WTC11 (cell line): ENCODE data around the gene ESPN.

Source experiments
- FOXJ3 ChIP-seq: sonication (generic); formaldehyde crosslinking; IDR thresholded peaks from 2 replicates; pipeline ENCODE4 v1.9.0; 2021; ENCODE audit warnings: missing genetic modification reagents, mild to moderate bottlenecking, borderline replicate concordance
- RELA ChIP-seq: sonication (generic); formaldehyde crosslinking; IDR thresholded peaks from 2 replicates; pipeline ENCODE4 v1.8.1; 2022; ENCODE audit warnings: missing genetic modification reagents, mild to moderate bottlenecking, borderline replicate concordance
- ZBTB21 ChIP-seq: sonication (generic); formaldehyde crosslinking; IDR thresholded peaks from 2 replicates; pipeline ENCODE4 v1.8.1; 2023; ENCODE audit warnings: mild to moderate bottlenecking, missing genetic modification reagents, borderline replicate concordance
- ZNF121 ChIP-seq: sonication (generic); formaldehyde crosslinking; IDR thresholded peaks from 2 replicates; pipeline ENCODE4 v1.8.0; 2023; ENCODE audit warnings: missing genetic modification reagents
- TF ChIP-seq, protein P1 (sequence below): fragments of 200-600 bp; IDR thresholded peaks from 2 replicates; pipeline ENCODE4 v1.8.0; 2022; ENCODE audit warnings: antibody characterized with exemption
- TF ChIP-seq, protein P2 (sequence below): sonication (generic); formaldehyde crosslinking; IDR thresholded peaks from 2 replicates; pipeline ENCODE4 v1.8.0; 2022; ENCODE audit warnings: mild to moderate bottlenecking, missing genetic modification reagents
- TF ChIP-seq, protein P3 (sequence below): sonication (generic); formaldehyde crosslinking; conservative IDR thresholded peaks from 2 replicates; pipeline ENCODE4 v1.8.1; 2022; ENCODE audit warnings: mild to moderate bottlenecking, missing genetic modification reagents
- TF ChIP-seq, protein P4 (sequence below): sonication (generic); formaldehyde crosslinking; IDR thresholded peaks from 2 replicates; pipeline ENCODE4 v1.8.1; 2023; ENCODE audit warnings: mild to moderate bottlenecking, missing genetic modification reagents
- TF ChIP-seq, protein P5 (sequence below): sonication (generic); formaldehyde crosslinking; IDR thresholded peaks from 2 replicates; pipeline ENCODE4 v1.8.1; 2023; ENCODE audit warnings: mild to moderate bottlenecking, missing genetic modification reagents
- TF ChIP-seq, protein P6 (sequence below): sonication (generic); formaldehyde crosslinking; IDR thresholded peaks from 2 replicates; pipeline ENCODE4 v1.8.1; 2023; ENCODE audit warnings: mild to moderate bottlenecking, missing genetic modification reagents, moderate library complexity

DNA sequence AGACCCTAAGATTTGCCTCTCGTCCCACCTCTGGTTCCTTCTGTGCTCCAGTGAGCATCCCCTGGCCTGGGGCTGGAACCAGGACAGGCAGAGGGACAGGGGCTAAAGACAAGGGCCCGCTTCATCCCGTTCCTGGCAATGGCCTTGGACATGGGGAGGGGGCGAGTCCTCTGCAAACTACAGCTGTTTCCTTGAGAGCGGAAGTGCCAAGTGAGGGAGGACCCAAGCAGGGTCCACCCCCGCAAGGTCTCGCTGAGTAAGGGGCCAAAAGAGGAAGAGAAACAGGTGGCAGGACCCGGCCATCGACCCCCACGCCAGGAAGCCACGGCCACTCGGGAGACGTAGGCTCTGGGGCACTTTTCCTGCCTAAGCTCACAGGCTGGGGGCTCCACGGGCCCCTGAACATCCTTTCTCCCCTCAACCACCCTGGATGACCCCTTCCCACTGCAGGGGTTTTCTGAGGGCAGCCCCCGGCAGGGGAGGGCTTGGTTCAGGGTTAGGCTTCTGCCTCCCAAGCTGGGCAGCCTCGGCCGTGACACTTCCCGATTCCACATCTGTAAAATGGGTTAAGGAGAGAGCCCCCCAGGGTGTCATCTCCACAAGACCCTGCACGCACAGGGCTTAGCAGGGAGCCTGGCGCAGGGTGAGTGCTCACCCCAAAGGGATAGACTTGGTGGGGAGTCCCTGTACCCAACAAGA, 84.8 kb downstream of the ESPN start:
- TF ChIP-seq, protein P1, sequence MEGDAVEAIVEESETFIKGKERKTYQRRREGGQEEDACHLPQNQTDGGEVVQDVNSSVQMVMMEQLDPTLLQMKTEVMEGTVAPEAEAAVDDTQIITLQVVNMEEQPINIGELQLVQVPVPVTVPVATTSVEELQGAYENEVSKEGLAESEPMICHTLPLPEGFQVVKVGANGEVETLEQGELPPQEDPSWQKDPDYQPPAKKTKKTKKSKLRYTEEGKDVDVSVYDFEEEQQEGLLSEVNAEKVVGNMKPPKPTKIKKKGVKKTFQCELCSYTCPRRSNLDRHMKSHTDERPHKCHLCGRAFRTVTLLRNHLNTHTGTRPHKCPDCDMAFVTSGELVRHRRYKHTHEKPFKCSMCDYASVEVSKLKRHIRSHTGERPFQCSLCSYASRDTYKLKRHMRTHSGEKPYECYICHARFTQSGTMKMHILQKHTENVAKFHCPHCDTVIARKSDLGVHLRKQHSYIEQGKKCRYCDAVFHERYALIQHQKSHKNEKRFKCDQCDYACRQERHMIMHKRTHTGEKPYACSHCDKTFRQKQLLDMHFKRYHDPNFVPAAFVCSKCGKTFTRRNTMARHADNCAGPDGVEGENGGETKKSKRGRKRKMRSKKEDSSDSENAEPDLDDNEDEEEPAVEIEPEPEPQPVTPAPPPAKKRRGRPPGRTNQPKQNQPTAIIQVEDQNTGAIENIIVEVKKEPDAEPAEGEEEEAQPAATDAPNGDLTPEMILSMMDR = no peak
- TF ChIP-seq FOXJ3 (CRISPR knock-in tag) (no peak), RELA (CRISPR knock-in tag) (no peak), ZBTB21 (no peak), ZNF121 (CRISPR knock-in tag) (no peak)
- TF ChIP-seq, protein P2, sequence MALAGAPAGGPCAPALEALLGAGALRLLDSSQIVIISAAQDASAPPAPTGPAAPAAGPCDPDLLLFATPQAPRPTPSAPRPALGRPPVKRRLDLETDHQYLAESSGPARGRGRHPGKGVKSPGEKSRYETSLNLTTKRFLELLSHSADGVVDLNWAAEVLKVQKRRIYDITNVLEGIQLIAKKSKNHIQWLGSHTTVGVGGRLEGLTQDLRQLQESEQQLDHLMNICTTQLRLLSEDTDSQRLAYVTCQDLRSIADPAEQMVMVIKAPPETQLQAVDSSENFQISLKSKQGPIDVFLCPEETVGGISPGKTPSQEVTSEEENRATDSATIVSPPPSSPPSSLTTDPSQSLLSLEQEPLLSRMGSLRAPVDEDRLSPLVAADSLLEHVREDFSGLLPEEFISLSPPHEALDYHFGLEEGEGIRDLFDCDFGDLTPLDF = no peak
- TF ChIP-seq, protein P3, sequence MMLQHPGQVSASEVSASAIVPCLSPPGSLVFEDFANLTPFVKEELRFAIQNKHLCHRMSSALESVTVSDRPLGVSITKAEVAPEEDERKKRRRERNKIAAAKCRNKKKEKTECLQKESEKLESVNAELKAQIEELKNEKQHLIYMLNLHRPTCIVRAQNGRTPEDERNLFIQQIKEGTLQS (CRISPR knock-in tag) = no peak
- TF ChIP-seq, protein P4, sequence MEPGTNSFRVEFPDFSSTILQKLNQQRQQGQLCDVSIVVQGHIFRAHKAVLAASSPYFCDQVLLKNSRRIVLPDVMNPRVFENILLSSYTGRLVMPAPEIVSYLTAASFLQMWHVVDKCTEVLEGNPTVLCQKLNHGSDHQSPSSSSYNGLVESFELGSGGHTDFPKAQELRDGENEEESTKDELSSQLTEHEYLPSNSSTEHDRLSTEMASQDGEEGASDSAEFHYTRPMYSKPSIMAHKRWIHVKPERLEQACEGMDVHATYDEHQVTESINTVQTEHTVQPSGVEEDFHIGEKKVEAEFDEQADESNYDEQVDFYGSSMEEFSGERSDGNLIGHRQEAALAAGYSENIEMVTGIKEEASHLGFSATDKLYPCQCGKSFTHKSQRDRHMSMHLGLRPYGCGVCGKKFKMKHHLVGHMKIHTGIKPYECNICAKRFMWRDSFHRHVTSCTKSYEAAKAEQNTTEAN = no peak
- TF ChIP-seq, protein P5, sequence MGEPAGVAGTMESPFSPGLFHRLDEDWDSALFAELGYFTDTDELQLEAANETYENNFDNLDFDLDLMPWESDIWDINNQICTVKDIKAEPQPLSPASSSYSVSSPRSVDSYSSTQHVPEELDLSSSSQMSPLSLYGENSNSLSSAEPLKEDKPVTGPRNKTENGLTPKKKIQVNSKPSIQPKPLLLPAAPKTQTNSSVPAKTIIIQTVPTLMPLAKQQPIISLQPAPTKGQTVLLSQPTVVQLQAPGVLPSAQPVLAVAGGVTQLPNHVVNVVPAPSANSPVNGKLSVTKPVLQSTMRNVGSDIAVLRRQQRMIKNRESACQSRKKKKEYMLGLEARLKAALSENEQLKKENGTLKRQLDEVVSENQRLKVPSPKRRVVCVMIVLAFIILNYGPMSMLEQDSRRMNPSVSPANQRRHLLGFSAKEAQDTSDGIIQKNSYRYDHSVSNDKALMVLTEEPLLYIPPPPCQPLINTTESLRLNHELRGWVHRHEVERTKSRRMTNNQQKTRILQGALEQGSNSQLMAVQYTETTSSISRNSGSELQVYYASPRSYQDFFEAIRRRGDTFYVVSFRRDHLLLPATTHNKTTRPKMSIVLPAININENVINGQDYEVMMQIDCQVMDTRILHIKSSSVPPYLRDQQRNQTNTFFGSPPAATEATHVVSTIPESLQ (CRISPR knock-in tag) = no peak
- TF ChIP-seq, protein P6, sequence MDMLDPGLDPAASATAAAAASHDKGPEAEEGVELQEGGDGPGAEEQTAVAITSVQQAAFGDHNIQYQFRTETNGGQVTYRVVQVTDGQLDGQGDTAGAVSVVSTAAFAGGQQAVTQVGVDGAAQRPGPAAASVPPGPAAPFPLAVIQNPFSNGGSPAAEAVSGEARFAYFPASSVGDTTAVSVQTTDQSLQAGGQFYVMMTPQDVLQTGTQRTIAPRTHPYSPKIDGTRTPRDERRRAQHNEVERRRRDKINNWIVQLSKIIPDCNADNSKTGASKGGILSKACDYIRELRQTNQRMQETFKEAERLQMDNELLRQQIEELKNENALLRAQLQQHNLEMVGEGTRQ (CRISPR knock-in tag) = no peak
